Caki2 (cell line): Measurements from ENCODE around the gene INPP5A. TPM values are rescaled to one million over a fixed set of nuclear protein-coding genes. Genes with fewer than 3 reads are reported as not detected.

ENCODE experiments used
- DNase-seq: peaks from one replicate; pipeline ENCODE4 v3.0.0-alpha.2; 2015; ENCODE audit warnings: low read depth
- in situ Hi-C: cut with HindIII; loops from 2 replicates; pipeline ENCODE4 v1.10.0; 2016; ENCODE audit warnings: low sequenced_read_pairs, low pct_unique_long_range_greater_than_20kb, mixed read lengths
- total RNA-seq: library from RNA; depleted of rRNA; stranded (reverse); fragments of >200 nt; shearing (Covaris generic); gene quantifications from 2 replicates; pipeline ENCODE4 v1.2.3, GENCODE V29; 2014; ENCODE audit warnings: low replicate concordance

The INPP5A gene
- total RNA-seq, 1 experiment from 2014 or later = 21.2 TPM

DNA sequence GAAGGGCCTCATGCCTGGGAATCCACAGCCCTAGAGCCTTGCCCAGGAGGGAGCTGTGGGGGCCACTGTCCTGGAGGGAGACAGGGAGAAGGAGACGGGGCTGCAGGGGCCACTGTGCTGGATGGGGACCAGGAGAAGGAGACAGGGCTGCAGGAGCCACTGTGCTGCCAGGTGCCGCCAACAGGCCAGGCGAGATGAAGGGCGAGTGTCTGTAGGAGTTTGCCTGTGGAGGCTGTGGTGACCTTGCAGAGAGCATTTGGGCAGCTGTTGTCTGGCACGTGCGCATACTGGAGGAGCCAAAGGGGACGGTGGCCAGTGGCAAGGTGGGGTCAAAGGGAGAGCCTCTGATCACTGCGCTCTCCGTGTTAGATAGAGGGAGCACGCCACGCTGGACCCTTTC is 169.1 kb downstream of the INPP5A start:
- in situ Hi-C loops = no loop called here
- DNase-seq = no peak

DNA sequence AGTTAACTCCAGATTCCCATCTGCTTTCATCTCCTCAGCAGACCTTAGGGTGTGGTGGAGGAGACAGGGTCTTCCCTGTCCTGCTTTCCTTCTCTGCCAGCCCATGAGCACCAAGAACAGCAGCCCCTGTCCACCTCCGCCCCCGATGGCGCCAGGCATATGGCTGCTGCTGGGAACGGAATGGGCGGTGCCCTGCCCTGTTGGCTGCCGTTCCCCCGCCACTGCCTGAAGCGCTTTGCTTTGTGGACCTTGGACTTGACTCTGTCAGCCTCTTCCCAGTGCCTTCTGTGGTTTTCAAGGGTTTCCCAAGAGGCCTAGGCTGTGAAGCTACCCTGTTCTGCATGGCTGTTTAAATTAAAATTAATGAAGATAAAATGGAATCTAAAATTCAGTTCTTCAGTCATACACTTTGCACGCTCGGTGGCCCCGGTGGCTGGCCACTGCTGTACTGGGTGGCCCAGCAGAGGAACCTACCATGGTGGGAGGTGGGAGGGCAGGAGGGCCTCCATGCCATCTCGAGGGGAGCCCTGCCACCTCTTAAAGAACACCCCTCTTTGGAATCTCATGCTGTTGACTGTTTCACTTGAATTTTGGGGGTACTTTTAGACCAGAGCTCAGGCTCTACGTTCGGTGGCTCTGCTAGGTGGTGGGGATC is 169.7 kb downstream of the INPP5A start:
- in situ Hi-C loops = no loop called here
- DNase-seq = no peak

DNA sequence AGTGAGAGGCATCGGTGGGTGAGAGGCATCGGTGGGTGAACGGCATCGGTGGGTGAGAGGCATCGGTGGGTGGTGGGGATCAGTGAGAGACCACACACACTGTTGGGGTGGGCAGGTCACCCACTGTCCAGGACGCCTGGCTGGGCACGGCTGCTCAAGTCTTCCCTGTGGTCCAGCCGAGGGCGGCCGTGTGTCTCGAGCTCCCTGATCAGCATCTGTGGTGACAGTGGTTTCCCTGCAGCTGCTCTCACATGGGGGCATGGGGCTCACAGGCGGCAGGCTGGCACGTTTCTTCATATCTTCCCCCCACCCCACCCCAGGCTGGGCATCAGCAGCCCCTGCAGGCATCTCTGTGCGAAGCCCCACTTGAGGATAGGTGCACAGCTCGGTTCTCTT is 170.2 kb downstream of the INPP5A start:
- no peak for DNase-seq
- in situ Hi-C loops = no loop called here

DNA sequence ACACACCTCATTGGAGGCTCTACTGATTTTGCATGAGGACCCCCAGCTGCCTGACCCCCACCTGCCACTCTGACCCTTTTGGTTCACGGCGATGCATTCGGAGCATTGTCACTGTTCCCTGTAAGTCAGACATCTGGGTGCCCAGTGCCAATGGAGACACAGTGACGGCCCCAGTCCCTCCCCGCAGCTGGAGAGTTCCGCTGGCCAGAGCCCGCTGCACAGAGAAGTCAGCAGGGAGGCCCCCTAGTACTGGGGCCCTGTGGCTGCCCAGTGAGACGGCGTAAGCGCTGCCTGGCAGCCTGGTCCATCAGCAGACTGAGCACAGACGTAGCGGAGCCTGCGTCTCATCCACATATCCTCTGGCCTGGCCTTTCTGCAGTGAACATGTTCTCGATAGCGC is 170.9 kb downstream of the INPP5A start:
- in situ Hi-C loops = no loop called here
- no peak for DNase-seq

DNA sequence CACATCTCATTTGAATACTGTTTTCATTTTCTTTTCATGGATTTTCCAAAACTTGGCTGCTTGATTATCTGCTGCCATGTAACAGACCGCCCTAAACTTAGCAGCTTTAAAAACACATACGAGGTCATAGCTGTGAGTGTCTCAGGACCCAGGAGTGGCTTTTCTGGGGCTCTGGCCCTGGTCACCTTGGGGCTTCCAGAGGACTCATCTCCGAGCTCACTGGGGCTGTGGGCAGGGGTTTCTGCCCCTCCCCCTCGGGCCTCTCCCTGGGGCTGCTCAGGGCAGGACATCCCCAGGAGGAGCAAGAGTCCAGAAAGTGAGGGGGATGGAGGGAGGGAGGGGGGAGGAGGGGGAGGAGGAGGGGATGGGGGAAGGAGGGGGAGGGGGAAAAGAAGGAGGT is 171.3 kb downstream of the INPP5A start:
- no peak for DNase-seq
- in situ Hi-C loops = no loop called here

DNA sequence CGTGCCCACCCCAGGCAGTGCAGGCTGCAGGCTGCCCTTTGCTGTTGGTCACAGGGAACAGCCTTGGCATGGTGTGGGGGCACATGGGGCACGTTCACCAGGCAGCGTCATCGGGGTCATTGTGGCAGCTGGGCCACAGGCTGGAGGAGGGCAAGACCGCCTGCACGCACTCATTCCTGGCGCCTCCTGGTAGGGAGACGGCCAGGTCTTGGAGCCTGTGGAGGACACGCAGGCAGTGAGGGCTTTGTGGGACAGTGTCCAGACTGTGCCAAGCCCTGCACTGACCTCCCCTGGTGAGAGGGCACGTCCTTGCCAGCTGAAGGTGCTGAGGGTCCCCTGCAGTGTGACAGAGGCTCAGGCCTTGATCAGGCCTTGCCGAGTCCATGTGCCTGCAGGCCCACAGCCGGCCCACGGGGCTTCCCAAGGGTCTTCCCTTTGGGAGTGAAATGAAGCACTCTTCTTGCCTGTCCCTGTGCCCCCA is 171.9 kb downstream of the INPP5A start:
- DNase-seq = no peak
- in situ Hi-C loops = no loop called here

DNA sequence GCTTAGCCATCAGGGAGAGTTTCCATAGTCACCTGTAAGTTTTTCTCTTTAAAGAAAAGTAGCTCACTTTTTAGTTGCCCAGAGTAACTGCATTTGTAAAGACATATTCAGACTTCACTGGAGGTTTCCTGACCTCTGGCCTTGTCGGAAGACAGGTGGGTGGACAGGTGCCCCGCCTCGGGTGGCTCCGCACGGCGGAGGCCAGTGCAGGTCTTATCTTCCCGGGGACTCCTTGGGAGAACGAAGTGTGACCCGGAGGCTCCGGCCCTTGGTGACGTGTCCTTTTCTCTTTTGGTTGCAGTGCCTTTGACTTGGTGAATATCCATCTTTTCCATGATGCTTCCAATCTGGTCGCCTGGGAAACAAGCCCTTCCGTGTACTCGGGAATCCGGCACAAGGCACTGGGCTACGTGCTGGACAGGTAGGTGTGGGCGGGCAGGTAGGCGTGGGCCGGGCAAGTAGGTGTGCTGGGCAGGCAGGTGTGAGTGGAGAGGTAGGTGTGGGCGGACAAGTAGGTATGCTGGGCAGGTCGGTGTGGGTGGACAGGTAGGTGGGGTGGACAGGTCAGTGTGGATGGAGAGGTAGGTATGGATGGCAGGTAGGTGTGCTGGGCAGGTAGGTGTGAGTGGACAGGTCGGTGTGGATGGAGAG is 172.6 kb downstream of the INPP5A start:
- in situ Hi-C loops = no loop called here
- no peak for DNase-seq

DNA sequence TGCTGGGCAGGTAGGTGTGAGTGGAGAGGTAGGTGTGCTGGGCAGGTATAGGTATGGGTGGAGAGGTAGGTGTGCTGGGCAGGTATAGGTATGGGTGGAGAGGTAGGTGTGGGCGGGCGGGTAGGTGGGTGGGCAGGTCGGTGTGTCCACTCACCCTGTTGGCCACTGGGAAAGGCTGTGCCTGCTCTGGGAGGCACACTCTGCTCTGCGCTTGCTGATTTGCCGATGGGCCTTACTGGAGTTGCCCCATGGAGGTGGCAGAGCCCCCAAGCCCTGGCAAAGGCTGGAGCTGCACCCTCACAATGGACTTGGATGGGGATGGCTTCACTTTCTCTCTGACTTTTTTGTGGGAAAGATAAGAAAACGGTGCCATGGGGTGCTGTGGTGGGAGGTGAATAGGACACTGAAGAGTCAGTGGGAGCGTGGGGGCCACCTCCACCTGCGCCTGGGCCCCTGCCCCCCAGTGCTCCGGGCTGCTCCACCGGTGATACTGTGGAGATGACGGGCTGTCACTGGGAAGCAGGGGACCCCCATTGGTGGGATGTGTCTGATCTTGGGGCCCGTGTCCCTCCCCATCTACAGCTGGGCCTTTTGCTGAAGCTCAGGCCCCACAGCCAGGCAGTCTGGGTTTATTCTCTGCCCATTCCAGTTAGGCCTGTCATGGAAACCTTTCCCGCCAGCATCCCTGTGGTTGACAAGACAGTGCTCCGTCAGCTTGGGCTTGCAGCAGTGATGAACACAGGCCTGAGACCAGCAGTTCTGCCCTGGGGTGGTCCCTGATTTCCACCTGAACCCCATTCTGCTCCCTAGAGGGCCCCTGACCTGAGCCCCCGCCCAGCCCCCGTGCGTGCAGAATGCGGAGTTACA is 173.4 kb downstream of the INPP5A start:
- in situ Hi-C loops = no loop called here

DNA sequence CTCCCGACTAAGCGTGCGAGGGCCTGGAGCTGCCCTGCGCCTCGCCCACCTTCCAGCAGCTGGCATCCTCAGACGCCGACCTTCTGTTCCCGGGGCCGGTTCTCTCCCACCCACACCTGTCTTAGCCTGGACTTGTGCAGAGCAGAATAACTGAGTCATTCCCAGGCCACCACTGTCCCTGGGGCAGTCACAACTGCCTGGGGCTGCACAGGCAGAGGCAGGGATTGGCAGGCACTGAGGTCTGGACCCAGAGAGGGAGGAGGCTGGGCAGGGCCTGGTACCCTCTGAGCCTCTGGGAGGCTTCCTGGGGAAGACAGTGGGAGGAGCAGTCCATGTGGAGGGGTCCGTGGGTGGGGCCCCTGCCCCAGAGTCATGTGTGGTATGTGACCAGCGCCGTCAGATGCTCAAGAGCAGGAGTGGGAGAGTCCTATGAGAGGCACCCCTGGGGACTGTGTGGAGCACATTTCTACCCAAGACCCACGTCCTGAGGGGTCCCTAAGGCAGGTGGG is 174.1 kb downstream of the INPP5A start:
- DNase-seq = no peak
- in situ Hi-C loops = no loop called here

More for the DNA sequence above, 173.4 kb downstream of the INPP5A start:
- no peak for DNase-seq

DNA sequence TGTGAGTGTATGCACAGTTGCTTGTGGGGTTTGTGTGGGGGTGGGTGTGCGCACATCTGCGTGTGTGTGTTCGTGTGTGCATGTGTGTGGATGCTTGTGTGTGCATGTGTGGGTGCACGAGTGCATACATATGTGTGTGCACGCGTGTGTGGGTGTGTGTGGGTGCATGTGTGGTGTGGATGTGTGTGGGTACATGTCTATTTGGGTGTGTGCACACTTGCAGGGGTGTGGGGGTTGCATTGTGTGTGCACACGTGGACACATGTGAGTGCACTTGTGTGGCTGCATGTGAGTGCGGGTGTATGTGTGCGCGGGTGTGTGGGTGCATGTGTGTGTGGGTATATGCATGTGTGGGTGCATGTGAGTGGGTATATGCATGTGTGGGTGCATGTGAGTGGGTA is 174.7 kb downstream of the INPP5A start:
- in situ Hi-C loops = no loop called here
- no peak for DNase-seq

DNA sequence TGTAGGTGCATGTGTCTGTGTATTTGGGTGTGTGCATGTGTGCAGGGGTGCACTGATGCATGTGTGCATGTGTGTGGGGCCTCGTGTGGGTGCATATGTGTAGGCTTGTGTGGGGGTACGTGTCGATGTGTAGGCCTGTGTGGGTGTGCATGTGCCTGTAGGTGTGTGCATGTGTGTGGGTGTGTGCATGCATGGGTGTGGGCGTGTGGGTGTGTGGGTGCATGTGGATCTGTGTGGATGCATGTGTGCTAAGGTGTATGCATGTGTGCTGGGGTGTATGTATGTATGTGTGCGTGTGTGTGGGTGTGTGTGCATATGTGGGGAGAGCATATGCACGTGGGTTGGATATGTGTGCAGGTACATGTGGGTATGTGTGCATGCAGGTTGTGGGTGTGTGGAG is 175.2 kb downstream of the INPP5A start:
- in situ Hi-C loops = no loop called here
- no peak for DNase-seq

DNA sequence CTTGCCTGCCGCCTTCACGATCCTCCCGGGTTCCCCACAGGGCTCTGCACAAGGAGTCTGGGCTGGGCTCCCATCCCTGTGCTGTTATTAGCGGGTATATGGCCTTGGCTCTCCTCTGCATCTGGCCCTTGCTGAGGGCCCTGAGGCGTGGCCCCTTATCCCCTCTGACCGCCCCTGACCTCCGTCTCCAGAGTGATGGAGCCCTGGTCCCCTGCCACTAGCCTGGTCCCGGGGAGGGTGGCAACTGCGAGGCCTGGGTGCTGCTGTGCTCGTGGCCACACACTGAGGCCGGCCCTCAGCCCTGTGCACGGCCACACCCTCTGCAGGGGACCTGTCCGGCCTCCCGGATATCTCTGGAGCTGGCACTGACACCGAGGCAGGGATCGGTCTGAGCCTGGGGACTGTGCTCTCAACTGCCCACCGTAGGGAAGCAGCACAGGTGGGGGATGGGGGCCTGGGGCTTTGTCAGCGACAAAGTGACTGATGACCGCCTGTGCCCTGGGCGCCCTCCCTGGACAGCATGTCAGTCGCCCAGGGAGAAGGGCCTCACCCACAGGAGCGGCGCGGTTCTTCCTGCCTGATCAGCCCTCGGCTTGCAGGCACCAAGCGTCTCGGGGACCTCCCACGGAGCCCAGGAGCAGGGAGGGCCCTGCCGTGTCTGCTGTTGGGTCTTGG is 176.0 kb downstream of the INPP5A start:
- in situ Hi-C loops = no loop called here
- no peak for DNase-seq

DNA sequence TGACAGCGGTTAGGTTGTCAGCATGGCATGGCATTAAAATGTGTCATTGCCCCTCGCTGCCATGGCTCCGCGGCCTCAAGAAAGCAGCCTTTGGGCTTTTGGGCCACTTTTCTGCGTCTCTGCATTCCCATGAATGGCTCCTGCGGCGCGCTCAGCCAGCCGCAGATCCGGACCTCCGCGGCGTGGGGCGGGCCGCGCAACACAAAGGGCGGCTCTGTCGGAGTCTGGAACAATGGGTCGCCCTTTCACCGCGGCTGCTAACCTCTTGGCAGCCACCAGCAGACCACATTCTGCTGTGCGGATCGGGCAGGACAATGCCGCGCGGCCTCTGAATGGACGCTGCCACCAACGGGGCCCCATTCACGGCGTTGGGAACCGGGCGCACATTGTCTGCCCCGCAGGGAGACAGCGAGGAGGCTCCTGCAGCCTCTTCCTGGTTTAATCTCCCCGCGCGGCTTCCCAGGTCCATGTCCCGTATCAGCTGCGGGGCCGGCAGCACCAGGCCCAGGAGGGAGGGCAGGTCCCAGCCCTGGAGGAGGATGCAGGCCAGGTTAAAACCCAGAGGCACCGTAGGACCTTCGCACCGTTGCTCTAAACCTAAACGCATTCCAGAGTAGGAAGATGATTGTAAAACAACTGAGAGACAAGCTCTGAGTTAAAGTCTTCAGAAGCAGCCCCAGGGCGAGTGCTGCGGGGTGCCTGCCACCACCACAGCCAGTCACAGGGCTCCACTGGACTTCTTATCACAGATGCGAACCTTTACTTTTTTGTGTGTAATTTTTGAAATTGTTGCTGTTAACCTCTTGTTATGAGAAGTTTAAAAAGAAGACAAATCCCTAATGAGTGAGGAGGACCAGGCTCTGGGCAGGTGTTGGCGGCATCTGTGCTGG is 176.8 kb downstream of the INPP5A start:
- in situ Hi-C loops = no loop called here

DNA sequence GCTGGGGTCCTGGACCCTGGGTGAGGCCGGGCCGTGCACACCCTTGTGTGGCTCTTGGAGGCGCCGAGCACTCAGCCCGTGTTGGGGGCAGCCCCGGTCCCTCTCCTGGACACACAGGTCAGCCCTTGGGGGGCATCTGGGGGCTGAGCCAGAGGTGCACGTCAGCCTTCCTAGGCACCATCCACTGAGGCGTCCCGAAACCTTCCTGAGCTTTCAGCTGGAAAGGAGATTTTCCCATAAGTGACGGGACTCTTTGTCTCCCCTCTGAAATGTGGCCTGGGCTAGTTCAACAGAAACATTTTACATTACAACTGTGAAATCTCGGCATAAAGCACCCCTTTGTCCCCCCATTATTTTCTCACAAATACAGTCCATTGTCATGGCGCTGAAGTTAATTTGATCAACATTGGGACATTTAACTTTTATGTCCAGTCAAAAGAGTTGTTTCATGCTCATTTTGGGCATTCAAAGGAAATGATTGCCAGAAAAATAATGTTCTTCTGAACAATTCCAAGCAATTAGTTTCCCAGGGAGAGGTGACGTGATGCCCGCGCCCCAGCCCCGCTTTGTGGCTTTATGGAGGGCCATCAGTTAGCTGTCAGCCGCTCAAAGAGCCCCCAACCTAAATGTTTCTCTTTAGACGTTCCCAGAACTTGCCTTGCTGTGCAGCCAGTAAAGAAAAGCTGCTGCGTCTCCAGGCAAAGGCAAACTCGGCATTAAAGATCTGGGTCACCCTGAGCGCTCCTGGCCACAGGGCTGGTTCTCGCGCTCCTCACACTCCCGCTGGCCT is 177.6 kb downstream of the INPP5A start:
- no peak for DNase-seq
- in situ Hi-C loops = no loop called here

More for the DNA sequence above, 176.8 kb downstream of the INPP5A start:
- no peak for DNase-seq

DNA sequence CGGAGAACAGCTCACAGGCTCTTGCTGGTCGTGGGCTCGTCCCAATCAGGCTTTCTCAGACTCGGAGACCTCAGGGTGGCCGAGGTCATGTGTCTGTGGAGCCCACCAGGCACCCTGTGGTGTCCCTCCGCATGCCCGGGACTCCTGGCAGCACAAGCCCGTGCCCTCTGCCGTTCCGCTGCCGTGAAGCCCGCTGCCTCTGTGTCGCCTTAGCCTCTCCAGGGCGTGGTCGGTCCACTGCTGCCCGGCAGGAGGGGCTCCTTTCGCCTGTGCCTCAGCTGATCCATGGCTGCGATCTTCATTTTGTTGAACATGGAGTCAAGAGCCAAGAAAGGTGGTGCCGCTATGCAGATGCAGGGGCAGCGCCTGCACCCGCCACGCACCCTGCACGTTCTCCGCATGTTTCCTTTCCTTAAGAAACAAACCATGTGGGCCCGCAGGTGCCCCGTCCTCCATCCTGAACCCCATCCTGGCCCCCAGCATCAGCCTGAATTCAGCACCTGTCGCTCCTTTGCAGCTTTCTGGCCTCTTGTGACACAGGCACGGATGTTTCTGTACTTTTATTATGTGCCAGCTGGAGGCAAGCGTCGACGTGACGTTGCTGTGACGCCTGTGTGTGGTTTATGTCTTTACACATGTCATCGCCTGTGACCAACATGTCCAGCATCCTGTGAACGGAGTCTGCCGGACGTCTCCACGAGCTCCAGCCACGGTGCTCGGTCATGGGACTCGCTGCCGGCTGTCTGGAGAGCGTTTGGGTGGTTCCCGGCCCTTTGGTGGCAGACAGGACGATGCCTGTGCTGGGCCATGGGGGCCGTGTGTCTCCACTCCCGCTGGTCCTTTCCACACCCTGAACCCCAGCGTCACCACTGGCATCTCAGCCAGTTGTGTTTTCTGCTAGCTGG is 178.4 kb downstream of the INPP5A start:
- in situ Hi-C loops = no loop called here
- no peak for DNase-seq
